Stimulated activated CD8-positive, alpha-beta memory T cell treated with anti-CD3 and anti-CD28 coated beads, Interleukin-7, amount 100 ng/mL, for 24 hours (primary cell): ENCODE data around the gene MT1E.

ENCODE experiments used
- DNase-seq: peaks from one replicate; pipeline ENCODE4 v3.0.0-alpha.2; 2020; ENCODE audit warnings: low read depth

Gene MT1E

DNA sequence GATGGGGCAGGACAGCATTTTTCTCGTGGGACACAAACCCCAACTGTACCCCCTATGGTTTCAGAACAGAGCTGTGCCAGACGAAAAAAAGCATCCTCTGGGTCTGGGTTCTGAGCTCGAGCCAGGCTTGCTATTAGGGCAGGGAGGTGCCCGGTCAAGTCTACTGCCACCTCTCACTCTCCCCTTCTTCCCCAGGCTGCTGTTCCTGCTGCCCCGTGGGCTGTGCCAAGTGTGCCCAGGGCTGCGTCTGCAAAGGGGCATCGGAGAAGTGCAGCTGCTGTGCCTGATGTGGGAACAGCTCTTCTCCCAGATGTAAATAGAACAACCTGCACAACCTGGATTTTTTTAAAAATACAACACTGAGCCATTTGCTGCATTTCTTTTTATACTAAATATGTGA, 1.1 kb downstream of the MT1E start:
- no peak for DNase-seq

DNA sequence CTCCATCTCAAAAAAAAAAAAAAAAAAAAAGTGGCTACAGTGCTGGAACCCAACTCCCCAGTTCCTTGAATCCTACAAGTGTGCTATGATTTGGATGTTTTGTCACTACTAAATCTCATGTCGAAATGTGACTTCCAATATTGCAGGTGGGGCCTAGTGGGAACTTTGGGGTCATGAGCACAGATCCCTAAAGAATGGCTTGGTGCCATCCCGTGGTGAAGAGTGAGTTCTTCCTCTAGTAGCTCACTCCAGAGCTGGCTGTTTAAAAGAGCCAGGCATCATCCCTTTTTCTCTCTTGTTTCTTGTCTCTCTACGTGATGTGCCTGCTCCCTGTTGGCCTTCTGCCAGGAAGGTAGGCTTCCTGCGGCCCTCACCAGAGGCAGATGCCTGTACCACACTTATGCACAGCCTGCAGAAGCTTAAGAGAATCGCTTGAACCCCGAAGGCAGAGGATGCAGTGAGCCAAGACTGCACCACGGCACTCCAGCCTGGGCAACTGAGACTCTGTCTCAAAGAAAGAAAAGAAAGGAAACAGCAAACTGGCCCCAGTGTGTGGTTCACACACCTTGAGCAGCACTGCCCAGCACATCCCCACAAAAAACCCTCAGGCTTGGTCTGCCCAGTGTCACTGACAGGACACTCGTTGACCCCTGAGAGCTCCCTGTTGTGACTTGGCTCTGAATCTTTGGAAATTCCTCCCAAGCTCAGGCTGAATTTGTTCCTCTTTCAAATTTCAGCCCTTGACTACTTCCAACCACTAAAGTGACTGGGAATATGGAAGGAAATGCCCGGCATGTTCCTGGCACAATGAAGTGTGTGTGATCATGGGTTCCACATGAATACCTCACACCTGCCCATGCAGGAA, 3.1 kb downstream of the MT1E start:
- DNase-seq: no peak

DNA sequence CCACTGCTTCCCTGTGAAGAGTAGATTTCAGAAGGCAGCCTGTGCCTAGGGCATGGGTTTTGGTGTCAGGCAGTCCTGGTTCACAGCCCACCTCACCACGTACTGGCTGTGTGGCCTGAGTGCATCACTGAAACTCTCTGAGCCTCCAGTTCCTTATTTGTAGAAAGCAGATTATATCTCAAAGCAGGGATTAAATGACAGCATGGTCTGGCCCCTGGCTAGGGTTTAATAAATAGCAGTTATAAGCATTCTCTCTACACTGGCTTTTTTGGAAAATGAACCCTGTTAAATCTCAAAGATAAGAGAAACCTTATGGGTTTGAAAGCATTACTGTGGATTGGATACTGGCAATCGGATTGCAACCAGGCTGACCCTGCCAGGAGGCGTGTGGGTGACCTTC, 4.0 kb downstream of the MT1E start:
- DNase-seq: no peak

DNA sequence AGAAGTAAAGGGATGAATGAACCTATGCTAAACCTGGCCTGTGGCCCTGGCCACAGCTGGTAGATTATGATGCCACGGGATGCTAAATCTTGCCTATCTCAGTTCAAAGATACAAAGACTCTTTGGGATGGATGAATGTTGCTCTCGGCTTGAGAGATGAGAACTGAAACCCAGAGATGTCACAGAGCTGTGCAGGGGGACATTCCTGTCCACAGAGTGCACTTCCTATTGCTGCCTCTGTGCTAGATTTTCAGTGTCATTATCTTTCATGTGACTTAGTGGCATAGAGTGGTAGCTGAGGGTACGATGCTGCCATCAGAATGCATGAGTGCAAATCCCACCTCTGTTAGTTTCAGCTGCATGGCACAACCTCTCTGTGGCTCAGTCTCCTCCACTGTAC, 4.6 kb downstream of the MT1E start:
- no peak for DNase-seq

DNA sequence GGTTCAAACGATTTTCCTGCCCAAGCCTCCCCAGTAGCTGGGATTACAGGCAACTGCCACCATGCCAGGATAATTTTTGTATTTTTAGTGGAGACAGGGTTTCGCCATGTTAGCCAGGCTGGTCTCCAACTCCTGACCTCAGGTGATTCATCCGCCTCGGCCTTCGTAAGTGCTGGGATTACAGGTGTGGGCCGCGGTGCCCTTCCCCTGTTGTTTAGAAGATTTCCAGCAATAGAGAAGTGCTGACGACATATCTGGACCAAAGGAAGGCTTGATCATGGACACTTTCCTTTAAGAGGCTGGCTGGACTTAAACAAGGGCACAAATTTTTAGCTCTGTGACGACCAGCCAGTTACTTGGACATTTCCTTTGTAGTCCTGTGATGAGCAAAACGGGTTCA, 5.6 kb downstream of the MT1E start:
- DNase-seq: no peak

DNA sequence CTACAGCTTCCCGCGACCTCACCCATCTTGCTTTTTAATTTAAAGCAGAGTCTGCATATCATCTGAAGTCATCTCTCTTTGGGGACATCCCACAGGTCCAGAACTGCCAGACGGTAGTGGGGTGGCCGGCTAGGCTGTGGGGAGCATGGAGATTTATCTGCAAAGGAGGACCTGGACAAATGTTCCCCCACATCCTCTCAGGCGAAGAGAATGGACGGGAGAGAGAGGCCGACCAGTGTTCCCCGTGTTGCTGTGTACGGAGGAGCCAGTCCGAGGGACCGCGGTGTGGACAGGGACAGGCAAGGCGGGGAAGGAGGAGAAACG, 6.2 kb downstream of the MT1E start:
- no peak for DNase-seq

DNA sequence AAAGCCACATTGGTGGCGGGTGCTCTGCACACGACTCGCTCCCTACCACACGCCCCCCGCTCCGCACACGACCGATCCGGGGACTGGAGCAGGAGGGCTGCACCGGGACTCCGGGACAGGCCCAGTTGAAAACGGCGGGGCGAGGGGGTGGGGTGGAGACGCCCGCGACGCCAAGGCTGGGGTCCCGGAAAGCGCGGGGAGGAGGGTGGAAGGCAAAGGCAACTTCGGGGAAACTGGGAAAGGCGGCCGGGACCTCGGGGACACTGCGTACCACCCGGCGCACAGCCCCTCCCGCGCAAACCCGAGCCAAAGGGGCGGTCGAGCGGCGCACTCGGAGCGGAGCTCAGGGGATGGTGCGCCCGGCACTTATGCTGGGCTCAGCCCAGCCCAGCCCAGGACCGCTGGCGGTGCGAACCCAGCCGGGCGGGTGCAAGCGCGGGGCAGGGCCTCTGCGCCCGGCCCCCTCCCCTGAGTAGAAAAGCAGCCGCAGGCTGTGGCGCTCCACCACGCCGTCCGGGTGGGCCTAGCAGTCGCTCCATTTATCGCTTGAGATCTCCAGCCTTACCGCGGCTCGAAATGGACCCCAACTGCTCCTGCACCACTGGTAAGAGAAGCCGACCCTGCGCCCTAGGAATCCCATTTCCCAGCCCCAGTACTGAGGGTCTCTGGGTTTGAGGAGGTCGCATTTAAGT, 6.7 kb downstream of the MT1E start, which contains the start of gene MT1M:
TSS of gene MT1M (plus strand) at position 504 of the 692 bp plus-strand sequence. CDS start at position 577, 73 bp downstream.
- DNase-seq: no peak

DNA sequence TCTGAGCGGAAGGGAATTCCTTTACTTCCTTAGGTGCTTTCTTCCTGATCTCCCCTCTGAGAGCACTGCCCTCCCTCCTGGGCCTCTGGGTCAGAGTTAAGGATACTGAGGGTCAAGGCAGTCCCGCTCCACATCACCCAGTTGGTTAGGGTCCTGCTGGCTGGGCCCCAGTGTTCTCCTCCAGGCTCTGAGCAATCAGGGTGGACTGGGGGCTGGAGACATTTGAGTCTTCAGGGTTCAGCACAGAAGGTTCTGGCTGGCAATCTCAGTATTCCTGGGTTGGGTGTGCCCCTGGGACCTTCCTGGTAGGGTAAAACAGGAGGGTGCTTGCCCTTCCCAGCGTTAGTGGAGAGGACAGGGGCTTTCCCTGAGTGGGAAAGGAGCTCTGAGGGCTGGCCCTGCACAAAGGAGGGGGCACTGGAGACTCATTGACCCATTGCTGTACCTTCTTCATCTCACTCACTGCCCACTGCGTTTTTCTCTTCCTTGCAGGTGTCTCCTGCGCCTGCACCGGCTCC, 7.3 kb downstream of the MT1E start:
- DNase-seq: no peak

DNA sequence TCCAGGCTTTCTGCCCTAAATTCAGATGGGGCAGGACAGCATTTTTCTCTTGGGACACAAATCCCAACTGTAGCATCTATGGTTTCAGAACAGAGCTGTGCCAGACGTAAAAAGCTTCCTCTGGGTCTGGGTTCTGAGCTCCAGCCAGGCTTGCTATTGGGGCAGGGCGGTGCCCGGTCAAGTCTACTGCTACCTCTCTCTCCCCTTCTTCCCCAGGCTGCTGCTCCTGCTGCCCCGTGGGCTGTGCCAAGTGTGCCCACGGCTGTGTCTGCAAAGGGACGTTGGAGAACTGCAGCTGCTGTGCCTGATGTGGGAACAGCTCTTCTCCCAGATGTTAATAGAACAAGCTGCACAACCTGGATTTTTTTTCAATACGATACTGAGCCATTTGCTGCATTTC, 8.0 kb downstream of the MT1E start:
- no peak for DNase-seq

DNA sequence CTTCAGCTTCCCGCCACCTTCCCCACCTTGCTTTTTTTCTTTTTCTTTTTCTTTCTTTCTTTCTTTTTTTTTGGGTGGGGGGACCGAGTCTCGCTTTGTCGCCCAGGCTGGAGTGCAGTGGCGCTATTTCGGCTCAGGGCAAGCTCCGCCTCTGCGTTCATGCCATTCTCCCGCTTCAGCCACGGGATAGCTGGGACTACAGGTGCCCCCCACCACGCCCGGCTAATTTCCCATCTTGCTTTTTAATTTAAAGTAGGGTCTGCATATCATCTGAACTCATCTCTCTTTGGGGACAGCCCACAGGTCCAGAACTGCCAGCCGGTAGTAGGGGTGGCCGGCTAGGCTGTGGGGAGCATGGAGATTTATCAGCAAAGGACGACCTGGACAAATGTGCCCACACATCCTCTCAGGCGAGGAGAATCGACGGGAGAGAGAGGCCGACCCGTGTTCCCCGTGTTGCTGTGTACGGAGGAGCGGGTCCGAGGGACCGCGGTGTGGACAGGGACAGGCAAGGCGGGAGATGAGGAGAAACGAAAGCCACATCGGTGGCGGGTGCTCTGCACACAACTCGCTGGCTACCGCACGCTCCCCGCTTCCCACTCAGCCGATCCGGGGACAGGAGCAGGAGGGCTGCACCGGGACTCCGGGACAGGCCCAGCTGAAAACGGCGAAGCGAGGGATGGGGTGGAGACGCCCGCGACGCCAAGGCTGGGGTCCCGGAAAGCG, 9.3 kb downstream of the MT1E start:
- DNase-seq: no peak

DNA sequence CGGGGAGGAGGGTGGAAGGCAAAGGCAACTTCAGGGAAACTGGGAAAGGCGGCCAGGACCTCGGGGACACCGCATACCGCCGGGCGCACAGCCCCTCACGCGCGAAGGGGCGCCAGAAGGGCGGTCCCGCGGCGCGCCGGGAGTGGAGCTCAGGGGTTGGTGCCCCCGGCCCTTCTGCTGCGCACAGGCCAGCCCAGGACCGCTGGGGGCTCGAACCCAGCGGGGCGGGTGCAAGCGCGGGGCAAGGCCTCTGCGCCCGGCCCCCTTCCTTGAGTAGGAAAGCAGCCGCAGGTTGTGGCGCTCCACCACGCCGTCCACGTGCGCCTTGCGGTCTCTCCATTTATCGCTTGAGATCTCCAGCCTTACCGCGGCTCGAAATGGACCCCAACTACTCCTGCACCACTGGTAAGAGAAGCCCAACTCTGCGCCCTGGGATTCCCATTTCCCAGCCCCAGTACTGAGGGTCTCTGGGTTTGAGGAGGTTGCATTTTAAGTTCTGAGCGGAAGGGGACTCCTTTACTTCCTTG, 9.9 kb downstream of the MT1E start:
- no peak for DNase-seq

DNA sequence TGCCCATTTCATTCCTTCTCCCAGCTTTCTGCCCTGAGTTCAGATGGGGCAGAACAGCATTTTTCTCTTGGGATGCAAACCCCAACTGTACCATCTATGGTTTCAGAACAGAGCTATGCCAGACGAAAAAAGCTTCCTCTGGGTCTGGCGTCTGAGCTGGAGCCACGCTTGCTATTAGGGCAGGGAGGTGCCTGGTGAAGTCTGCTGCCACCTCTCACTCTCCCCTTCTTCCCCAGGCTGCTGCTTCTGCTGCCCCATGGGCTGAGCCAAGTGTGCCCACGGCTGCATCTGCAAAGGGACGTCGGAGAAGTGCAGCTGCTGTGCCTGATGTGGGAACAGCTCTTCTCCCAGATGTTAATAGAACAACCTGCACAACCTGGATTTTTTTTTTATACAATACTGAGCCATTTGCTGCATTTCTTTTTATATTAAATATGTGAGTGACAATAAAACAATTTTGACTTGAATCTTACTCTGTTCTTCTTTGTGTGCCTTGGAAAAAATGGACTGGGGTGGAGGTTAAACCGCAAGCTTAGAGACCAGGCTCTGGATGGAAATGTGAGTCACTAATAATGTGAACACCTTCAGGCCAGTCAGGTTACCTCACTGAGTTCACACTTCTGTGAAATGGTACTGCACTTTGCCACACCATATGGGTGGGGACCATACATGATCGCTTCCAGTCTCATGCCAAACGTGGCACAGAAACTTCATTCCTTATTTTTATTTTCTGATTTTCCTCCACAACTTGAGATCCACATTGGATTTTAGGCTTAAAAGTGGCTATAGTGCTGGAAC, 11.2 kb downstream of the MT1E start:
- no peak for DNase-seq

DNA sequence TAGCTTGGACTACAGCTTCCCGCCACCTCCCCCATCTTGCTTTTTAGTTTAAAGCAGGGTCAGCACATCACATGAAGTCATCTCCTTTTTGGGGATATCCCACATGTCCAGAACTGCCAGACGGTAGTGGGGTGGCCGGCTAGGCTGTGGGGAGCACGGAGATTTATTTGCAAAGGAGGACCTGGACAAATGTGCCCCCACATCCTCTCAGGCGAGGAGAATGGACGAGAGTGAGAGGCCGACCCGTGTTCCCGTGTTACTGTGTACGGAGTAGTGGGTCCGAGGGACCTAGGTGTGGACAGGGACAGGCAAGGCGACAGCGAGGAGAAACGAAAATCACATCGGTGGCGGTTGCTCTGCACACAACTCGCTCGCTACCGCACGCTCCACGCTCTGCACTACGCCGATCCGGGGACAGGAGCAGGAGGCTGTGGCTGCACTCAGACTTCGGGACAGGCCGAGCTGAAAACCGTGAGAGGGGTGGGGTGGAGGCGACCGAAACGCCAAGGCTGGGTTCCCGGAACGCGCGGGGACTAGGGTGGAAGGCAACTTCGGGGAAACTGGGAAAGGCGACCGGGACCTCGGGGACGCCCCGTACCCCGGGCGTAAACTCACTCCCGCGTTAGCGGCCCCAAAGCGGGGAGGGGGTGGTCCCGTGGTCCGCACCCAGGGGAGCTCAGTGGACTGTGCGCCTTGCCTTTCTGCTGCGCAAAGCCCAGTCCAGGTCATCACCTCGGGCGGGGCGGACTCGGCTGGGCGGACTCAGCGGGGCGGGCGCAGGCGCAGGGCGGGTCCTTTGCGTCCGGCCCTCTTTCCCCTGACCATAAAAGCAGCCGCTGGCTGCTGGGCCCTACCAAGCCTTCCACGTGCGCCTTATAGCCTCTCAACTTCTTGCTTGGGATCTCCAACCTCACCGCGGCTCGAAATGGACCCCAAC, 12.5 kb downstream of the MT1E start, which contains the start of gene MT1A:
TSS of gene MT1A (plus strand) at position 853 of the 937 bp plus-strand sequence. CDS start at position 926, 73 bp downstream.
- no peak for DNase-seq

DNA sequence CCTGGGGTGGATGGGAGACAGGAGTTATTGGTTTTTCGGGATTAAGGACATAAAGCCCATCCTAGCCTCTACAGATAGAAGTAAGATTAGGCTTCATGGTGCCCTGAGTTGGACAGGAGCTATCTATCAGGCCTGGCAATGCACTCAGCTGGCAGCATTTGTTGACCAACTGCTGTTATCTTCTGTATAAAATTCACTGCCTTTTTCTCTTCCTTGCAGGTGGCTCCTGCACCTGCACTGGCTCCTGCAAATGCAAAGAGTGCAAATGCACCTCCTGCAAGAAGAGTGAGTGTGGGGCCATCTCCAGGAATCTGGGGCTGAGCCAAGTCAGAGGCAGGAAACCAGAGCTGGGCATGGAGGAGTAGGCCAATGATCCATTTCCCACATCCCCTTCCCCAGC, 13.5 kb downstream of the MT1E start:
- DNase-seq: no peak

DNA sequence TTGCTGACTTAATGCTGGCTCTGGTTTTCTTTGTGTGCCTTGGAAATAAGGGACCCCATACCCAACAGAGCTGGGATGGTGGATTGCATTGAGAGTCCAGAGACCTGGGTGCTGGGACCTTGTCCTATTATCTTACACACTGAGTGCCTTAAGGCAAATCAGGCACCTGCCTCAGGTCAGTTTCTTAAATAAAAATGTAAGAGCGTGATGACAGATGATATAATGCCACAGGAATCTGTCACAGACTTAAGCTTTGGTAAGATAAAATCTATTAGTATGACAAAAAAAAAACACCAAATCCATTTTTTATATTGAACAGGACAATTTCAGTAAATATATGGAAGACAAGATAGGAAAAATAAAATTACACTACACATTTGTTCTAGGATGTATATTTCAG, 14.5 kb downstream of the MT1E start:
- DNase-seq: no peak

DNA sequence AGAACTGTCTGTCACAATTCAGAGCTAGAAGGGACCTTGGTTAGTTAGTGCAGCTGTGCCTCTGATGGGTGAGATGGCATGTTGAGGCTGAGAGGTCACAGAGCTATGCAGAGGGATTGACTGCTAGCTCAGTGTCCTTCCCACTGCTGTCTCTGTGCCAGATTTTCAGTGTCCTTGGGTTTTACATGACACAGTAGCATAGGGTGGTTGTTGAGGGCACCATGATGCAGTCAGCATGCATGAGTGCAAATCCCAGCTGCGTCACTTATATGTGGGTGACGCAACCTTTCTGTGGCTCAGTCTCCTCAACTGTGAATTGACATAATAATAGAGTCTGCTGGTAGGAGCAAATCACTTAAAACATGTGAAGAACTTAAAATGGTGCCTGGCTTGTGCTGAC, 15.6 kb downstream of the MT1E start:
- DNase-seq: no peak

DNA sequence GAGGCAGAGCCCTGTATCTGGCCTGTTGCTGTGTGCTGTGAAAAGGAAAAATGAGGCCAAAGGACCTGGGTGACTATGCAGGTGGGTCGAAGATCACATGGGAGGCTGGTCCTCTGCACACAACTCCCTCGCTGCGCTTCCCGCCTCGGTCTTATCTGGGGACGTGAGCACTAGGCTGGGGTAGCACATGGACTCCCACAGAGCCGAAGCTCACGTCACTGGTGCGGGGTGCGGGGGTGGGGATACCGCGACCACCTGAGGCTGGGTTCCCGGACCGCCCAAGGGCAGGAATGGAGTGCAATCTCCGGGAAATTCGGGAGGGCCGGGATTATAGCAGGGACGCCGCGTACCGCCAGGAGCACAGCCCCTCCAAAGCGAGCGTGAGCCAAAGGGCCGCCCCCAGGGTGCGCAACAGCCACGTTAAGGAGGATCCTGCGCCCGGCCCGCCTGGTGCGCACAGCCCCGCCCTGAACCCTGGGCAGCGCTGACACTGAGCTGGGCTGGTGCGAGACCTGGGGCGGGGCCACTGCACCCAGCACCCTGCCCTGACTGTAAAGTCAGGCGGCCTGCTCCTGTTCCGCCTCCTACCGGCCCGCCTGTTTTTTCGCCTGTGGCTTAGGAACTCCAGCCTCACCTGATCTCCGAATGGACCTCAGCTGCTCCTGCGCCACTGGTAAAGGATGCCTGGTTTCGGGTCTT, 17.6 kb downstream of the MT1E start:
- peak; percentile 45 for DNase-seq

DNA sequence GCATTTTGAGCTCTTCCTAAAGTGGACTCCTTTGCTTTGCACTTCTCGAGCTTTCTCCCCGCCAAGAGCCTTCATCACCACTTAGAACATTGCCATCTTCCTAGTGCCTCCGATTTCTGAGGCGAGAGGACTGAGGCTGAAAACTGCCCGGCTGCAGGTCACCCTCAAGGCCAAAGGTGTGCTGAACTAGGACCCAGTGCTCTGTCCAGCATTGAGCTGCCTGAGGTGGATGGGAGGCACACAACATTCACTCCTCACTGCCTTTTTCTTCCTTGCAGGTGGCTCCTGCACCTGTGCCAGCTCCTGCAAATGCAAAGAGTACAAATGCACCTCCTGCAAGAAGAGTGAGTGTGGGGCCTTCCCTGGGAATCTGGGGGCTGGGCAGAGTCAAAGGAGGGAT, 18.3 kb downstream of the MT1E start:
- no peak for DNase-seq

DNA sequence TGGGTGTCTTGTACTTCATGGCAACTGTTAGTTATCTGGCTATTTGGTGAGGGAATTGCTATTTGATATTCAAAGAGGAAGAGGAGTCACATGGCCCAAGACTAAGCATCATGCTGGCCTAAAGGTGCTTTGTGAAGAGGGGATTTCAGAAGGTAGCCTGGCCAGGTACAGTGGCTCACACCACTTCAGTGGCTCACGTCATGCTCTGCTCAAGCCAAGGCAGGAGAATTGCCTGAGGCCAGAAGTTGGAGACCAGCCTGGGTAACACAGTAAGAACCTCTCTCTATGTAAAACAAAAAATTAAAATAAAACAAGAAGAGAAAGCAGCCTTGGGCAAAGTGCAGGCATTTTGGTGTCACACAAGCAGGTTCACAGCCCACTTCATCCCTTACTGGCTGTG, 19.7 kb downstream of the MT1E start:
- no peak for DNase-seq

DNA sequence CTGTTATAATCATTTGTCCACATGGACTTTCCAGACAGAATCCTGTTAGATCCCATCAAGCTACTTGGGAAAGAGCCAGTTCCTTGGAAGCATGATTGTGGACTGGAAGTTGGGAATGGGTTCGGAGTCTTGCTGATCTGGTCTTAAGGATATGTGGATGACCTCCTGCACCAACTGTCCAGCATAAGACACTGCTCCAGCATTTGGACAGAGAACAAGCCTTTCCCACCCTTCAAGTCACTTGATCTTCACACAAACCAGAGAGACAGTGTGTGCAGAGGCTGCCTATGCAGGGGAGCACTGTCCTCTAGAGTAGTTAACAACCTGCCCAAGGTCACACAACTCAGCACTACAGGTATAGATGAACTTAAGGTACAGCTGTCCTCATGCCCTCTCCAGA, 20.3 kb downstream of the MT1E start:
- no peak for DNase-seq
